Psoas muscle (tissue), 8 donors: ENCODE results near the gene CLTCL1. TPM values are rescaled to one million over a fixed set of nuclear protein-coding genes. Genes with fewer than 3 reads are reported as not detected.
"Not testable (repeated sequence)": the region's sequence is repeated elsewhere in the genome, so short reads cannot be mapped to it uniquely, and the experiment has no call there.

Source experiments
- ATAC-seq, 4 donors: fragments of 200-7000 bp; cut with Tn5 transposase; one replicate each; pipeline ENCODE4 v1.9.1; 2020; ENCODE audit warnings: moderate library complexity in 3 of 4, mild to moderate bottlenecking in 2 of 4
- DNase-seq, 2 donors: peaks; one replicate each; pipeline ENCODE4 v3.0.0-alpha.2; 2020
- H3K27ac ChIP-seq: fragments of 200-600 bp; one replicate; pipeline ENCODE4 v1.8.0; 2022
- H3K27me3 ChIP-seq, 3 donors: fragments of 200-600 bp in 1 of 3; one replicate each; pipeline versions ENCODE4 v1.6.1 to v1.8.0; 2013 to 2022; ENCODE audit warnings: low read length in 2 of 3, mild to moderate bottlenecking in 2 of 3, moderate library complexity in 1 of 3; ENCODE audit not compliant: insufficient read depth in 3 of 3
- H3K36me3 ChIP-seq, 2 donors: fragments of 200-600 bp in 1 of 2; one replicate each; pipeline versions ENCODE4 v1.6.1 to v1.8.0; 2013 to 2022; ENCODE audit warnings: low read depth in 1 of 2, mild to moderate bottlenecking in 1 of 2, moderate library complexity in 1 of 2; ENCODE audit not compliant: insufficient read depth in 1 of 2
- H3K4me1 ChIP-seq: fragments of 200-600 bp; one replicate; pipeline ENCODE4 v1.8.0; 2022
- H3K4me3 ChIP-seq: fragments of 200-600 bp; one replicate; pipeline ENCODE4 v1.8.0; 2022; ENCODE audit warnings: mild to moderate bottlenecking
- H3K9me3 ChIP-seq: fragments of 200-600 bp; one replicate; pipeline ENCODE4 v1.8.0; 2022
- WGBS, 3 donors: extraction: QIAGEN DNeasy Blood & Tissue Kit; methylation state at CpG; one replicate each; pipeline versions ENCODE4 v1.1.6 to v1.1.7; 2013; 5-methylcytosine and 5-hydroxymethylcytosine counted together
- intact Hi-C, 2 donors: fragments of 100-400 bp; cut with DNase I; formaldehyde crosslinking; loops; one replicate each; pipeline versions ENCODE4 v1.11.0 to v1.14.2; 2022
- polyA plus RNA-seq, 3 donors: library from polyadenylated mRNA; stranded (reverse); fragments of 200-250 nt; gene quantifications; one replicate each; pipeline ENCODE4 v1.2.3, GENCODE V29; 2013
- total RNA-seq, 4 donors: library from RNA; stranded (reverse); fragmentation: NEBNext Ultra II Directional in 2 of 4; extraction: Animal tissue kit (Norgen Biotek cat#: 25700) in 2 of 4; gene quantifications; one replicate each; pipeline versions ENCODE4 v1.2.1 to v1.2.4, GENCODE V29; 2021 to 2023
- TF ChIP-seq, protein P1 (sequence below): fragments of 200-600 bp; IDR thresholded peaks from one replicate; pipeline ENCODE4 v1.8.0; 2022; ENCODE audit warnings: antibody characterized with exemption
- donor health status: healthy with polysubstance abuse.
- donor health status: DM: no; HTN: no; CAD: no; lungs with moderate emphysema.
- donor health status: Bipolar disorder and iron deficiency.
- donor health status: healthy.
- donor health status: DM: yes; HTN: yes; CAD: no.
- donor health status: DM: no; HTN: no; CAD: no.
- donor health status: DM: no; HTN: no; CAD: no.
- donor health status: DM: yes; HTN: yes; CAD: no.

Gene CLTCL1
- total and polyA plus RNA-seq, 7 donors, result 16.8 to 253 (median 92.6) TPM

DNA sequence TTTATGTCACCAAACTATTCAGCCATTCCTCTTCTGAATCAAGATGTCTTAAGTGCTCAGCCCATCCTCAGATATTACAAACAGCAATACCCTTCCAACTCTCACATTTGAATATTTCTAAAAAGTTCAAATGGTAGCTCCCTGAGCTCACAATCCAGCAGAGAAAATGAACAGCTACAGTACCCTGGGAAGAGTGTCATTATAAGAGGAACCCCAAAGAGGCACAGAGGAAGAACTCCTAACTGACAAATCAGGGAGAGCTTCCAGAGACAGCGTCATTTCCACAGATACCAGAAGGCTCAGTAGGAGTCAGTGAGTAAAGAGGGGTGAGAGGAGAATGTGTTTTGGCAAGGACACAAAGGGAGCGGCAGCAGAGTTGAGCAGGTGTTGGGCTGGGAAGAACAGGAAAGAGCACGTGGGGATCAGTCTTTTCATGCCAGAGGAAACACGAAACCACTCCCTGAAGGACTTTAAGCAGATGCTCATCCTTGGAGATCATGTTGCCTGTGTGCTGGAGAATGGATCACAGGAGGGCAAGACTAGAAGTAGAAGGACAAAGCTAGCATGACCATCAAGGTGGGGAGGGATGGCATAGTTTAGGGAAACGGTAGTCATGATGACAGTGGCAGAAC lies 4.3 kb downstream of the CLTCL1 start:
- Histone ChIP-seq H3K4me1 (peaks cover 58% of the 10 kb centered on the region), H3K9me3 (no peaks in the 10 kb centered on the region), H3K27me3 (no peaks in the 10 kb centered on the region), H3K4me3 (peak overlapping the region; percentile 92), H3K36me3 (no peaks in the 10 kb centered on the region), H3K27ac (peak overlapping the region; percentile 97)
- TF ChIP-seq, protein P1, sequence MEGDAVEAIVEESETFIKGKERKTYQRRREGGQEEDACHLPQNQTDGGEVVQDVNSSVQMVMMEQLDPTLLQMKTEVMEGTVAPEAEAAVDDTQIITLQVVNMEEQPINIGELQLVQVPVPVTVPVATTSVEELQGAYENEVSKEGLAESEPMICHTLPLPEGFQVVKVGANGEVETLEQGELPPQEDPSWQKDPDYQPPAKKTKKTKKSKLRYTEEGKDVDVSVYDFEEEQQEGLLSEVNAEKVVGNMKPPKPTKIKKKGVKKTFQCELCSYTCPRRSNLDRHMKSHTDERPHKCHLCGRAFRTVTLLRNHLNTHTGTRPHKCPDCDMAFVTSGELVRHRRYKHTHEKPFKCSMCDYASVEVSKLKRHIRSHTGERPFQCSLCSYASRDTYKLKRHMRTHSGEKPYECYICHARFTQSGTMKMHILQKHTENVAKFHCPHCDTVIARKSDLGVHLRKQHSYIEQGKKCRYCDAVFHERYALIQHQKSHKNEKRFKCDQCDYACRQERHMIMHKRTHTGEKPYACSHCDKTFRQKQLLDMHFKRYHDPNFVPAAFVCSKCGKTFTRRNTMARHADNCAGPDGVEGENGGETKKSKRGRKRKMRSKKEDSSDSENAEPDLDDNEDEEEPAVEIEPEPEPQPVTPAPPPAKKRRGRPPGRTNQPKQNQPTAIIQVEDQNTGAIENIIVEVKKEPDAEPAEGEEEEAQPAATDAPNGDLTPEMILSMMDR, result no peak
- peak; percentile 43 to 78 for DNase-seq
- ATAC-seq, result peak; percentile 64 to 76 (median 70)
- WGBS, 3 donors, result 12 to 20% (median 16%) methylated on average over 5 of the region's 5 CpGs
- intact Hi-C loops, result no loop called here

DNA sequence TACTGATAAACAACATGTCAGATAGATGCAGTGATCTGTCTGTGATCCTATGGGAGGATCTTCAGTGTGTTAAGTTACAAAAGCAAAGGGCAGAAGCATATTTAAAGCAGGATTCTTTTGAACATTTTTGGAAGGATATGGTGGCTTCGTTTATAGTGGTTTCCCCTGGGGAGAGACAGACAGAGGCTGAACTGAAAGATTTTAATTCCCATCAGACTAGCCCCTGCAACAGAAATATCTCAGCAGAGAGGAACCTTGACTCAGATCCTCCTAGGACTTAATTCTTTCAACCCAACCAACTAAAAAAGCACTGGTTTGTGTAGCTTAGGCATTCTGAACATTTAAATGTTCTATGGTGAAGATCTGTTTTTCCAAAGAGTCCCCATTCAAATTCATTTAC lies 5.7 kb downstream of the CLTCL1 start:
- Histone ChIP-seq H3K4me1 (peaks cover 56% of the 10 kb centered on the region), H3K36me3 (no peaks in the 10 kb centered on the region)

DNA sequence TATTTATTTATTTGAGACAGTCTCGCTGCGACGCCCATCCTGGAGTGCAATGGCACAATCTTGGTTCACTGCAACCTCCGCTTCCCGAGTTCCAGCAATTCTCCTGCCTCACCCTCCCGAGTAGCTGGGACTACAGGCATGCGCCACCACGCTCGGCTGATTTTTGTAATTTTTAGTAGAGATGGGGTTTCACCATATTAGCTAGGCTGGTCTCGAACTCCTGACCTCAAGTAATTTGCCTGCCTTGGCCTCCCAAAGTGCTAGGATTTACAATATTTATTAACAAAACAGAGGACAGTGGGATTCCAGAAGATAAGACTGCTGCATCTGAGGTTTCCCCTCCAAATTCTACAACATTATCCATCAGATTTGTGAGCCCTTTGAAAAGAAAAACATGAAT lies 12.4 kb downstream of the CLTCL1 start:
- peak overlapping the region; percentile 74 for H3K27ac ChIP-seq
- H3K36me3 ChIP-seq, result peaks cover 0 to 15% of the 10 kb centered on the region in 2 donors
- ATAC-seq, H3K4me3 ChIP-seq, H3K27me3 ChIP-seq, H3K9me3 ChIP-seq, DNase-seq, intact Hi-C loops: not testable (repeated sequence)
- WGBS, 3 donors, result 94 to 98% (median 95%) methylated on average over 10 of the region's 10 CpGs
- peaks cover 19% of the 10 kb centered on the region for H3K4me1 ChIP-seq

More for the DNA sequence above, 5.7 kb downstream of the CLTCL1 start:
- DNase-seq (no peak), ATAC-seq (no peak)
- Histone ChIP-seq H3K27me3 (no peaks in the 10 kb centered on the region), H3K27ac (peak overlapping the region; percentile 97), H3K4me3 (peak overlapping the region; percentile 23), H3K9me3 (no peaks in the 10 kb centered on the region)
- TF ChIP-seq, protein P1, result no peak
- intact Hi-C loops, result no loop called here
- WGBS, 3 donors, result 4 to 16% (median 14%) methylated on average over 1 of the region's 1 CpG

DNA sequence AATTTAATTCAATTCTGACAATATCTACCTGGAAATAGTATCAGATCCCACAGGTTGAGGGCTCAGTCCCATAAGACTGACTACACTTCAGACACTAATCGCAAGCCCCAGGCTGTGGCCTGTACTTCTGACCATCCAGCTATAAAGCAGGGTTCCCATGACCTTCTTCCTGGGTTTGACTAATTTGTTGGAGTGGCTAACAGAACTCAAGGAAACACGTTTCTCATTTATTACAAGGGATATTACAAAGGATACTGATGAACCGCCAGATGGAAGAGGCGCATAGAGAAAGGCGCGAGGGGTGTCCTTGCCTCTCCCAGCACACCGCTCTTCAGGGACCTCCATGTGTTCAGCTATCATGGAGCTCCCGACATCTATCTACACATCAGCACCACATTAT lies 13.7 kb downstream of the CLTCL1 start:
- H3K4me3 ChIP-seq, result no peak overlapping the region
- peaks cover 0 to 25% of the 10 kb centered on the region in 2 donors for H3K36me3 ChIP-seq
- WGBS, 3 donors, result 89 to 94% (median 92%) methylated on average over 8 of the region's 8 CpGs
- intact Hi-C loops, result no loop called here
- ATAC-seq, result no peak
- TF ChIP-seq, protein P1, result no peak
- DNase-seq, result no peak
- peak overlapping the region; percentile 74 for H3K27ac ChIP-seq
- H3K4me1 ChIP-seq, result peaks cover 19% of the 10 kb centered on the region
- H3K27me3 ChIP-seq, result no peaks in the 10 kb centered on the region
- H3K9me3 ChIP-seq, result no peaks in the 10 kb centered on the region

DNA sequence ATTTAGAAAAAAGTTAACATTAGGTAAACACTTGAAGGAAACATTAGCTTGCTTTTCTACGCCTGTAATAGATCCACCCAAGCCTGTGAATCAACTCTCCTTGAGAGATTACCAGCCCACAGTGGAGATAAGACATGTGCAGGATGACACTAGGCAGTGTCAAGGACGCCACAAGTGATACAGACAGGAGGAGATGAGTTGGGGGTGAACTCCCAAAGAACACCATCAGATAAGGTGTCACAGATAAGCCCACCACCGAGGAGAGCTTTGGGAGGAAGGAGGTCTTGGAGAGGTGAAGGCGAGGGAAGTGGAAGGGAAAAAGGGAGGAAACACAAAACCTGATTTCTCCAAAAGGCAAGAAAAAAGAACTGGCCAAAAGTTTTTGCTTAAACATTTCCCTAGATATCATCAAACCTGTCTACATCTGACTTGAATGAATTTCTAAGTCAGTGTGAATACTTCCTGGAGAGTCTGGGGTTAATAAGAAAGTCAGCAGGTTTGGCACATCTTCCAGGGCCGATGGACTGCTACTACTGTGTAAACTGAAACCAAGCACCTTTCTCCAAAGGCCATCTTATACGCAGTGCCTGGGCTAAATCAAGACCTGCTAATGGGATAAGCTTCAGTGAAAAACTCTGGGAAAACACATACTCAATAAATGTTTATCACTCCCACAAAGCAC lies 15.5 kb downstream of the CLTCL1 start:
- Histone ChIP-seq H3K4me3 (peak overlapping the region; percentile 17), H3K27ac (peak overlapping the region; percentile 74), H3K27me3 (no peaks in the 10 kb centered on the region), H3K9me3 (no peaks in the 10 kb centered on the region), H3K4me1 (peaks cover 36% of the 10 kb centered on the region), H3K36me3 (peaks cover 0 to 25% of the 10 kb centered on the region in 2 donors)
- TF ChIP-seq, protein P1, result no peak
- DNase-seq (no peak), ATAC-seq (peak; percentile 70 to 86 (median 80))
- WGBS, 3 donors, result 34 to 39% (median 38%) methylated on average over 6 of the region's 6 CpGs
- intact Hi-C loops, result no loop called here
